Keratinocyte (primary cell): ENCODE data around the gene FAM170B.

ENCODE experiments used
- EZH2 ChIP-seq: IDR thresholded peaks from one replicate; pipeline ENCODE4 v1.6.1; 2012; ENCODE audit warnings: inconsistent platforms, mild to moderate bottlenecking, low read length, moderate library complexity
- TF ChIP-seq, protein P1 (sequence below), 3 experiments: IDR thresholded peaks in 1 of 3; conservative IDR thresholded peaks in 1 of 3; optimal IDR thresholded peaks in 1 of 3; 2 replicates in 2 of 3; 3 replicates in 1 of 3; pipeline versions ENCODE3 to v1.5.1; 2011; ENCODE audit warnings: low read length in 3 of 3, mild to moderate bottlenecking in 3 of 3, moderate library complexity in 2 of 3, control low read depth in 1 of 3, inconsistent platforms in 1 of 3; ENCODE audit not compliant: insufficient read depth in 2 of 3; ENCODE audit errors: extremely low read depth in 1 of 3

- TF ChIP-seq, protein P1, sequence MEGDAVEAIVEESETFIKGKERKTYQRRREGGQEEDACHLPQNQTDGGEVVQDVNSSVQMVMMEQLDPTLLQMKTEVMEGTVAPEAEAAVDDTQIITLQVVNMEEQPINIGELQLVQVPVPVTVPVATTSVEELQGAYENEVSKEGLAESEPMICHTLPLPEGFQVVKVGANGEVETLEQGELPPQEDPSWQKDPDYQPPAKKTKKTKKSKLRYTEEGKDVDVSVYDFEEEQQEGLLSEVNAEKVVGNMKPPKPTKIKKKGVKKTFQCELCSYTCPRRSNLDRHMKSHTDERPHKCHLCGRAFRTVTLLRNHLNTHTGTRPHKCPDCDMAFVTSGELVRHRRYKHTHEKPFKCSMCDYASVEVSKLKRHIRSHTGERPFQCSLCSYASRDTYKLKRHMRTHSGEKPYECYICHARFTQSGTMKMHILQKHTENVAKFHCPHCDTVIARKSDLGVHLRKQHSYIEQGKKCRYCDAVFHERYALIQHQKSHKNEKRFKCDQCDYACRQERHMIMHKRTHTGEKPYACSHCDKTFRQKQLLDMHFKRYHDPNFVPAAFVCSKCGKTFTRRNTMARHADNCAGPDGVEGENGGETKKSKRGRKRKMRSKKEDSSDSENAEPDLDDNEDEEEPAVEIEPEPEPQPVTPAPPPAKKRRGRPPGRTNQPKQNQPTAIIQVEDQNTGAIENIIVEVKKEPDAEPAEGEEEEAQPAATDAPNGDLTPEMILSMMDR (optimal IDR thresholded peaks at IDR 0.05 in 1 of 3, IDR thresholded peaks at IDR 0.05 in 1 of 3, conservative IDR thresholded peaks at IDR 0.05 in 1 of 3; ENCODE audit: extremely low read depth in 1 of 3, insufficient read depth in 2 of 3, low read length in 3 of 3): no peak
- no peak for TF ChIP-seq EZH2
These were observed 5.4 kb upstream of the FAM170B start for GRCh38 chr10:49139028-49139845.
